Inflammatory macrophage treated with lipopolysaccharide for 1 hour (primary cell): Measurements from ENCODE around the gene SELENOF.
A peak's percentile ranks its signal among the peaks of the same experiment; 100 is the strongest.
"Not testable (repeated sequence)": the region's sequence is repeated elsewhere in the genome, so short reads cannot be mapped to it uniquely, and the experiment has no call there.

ENCODE experiments used
- DNase-seq, 2 donors: peaks; one replicate each; pipeline ENCODE4 v3.0.0-alpha.2; 2020 to 2022

SELENOF gene

DNA sequence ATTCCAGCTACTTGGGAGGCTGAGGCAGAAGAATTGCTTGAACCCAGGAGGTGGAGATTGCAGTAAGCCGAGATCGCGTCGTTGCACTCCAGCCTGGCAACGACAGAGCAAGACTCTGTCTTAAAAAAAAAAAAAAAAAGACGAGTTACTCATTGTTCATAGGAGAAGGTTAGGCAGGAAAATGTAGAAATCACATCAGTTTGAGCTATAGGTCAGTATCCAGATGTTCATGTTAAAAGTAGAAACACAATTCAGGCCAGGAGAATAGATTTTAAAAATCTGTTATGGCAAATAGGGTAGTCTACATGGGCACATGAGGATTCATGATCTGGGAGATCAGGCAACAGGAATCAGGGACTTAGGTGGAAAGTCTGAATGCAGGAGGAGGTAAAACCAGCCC, 57.7 kb downstream of the SELENOF start:
- no peak for DNase-seq

DNA sequence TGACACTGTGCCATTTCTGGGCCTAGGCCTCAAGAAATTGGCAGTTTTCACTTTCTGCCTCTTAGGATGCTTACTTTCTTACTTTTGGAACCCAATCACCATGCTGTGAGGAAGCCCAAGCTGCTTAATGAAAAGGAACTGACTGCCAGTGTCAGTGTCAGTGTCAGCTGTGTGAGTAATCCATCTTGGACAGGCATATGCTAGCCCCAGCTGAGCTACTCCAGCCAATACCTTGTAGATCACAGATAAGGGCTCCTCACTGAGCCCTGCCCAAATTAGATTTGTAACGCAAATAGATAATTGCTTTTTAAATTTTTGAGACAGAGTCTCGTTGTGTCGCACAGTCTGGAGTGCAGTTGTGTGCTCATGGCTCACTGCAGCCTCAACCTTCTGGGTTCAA, 59.6 kb downstream of the SELENOF start:
- DNase-seq, result no peak

DNA sequence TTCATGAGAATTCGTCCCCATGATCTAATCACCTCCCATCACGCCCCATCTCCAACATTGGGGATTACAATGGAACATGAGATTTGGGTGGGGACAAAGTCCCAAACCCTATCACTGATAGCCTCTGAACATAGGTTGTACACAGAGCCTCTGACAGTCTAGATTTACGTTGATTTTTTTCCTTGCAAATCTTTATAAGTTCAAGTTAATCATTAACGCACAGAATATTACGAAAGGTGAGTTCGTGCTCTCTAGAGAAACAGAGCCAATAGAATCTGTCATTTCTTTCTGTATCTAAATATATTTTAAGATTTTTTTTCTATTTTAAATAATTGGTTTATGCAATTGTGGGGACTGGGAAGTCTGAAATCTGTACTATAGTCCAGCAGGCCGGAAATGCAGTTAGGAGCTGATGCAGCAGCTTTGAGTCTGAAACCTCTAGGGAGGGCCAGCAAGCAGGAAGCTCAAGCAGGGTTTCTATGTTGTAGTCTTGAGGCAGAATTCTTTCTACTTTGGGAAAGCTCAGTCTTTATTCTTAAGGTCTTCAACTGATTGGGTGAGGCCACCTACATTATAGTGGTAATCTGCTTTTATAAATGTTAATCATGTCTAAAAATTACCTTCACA, 61.0 kb downstream of the SELENOF start:
- DNase-seq, result no peak

DNA sequence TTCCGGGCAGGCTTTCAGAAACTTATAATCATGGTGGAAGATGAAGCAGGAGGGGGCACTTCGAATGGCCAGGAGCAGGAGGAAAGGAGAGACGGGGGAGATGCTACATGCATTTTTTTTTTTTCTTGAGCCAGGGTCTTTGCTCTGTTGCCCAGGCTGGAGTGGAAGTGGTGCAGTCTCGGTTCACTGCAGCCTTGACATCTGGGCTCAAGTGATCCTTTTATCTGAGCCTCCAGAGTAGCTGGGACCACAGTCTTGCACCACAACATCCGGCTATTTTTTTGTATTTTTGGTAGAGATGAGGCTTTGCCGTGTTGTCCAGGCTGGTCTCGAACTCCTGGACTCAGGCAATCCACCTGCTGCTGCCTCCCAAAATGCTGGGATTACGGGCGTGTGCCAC, 61.6 kb downstream of the SELENOF start:
- DNase-seq, result no peak

GRCh38 chr1:86849756-86850155, 64.2 kb downstream of the SELENOF start:
- DNase-seq, result no peak

DNA sequence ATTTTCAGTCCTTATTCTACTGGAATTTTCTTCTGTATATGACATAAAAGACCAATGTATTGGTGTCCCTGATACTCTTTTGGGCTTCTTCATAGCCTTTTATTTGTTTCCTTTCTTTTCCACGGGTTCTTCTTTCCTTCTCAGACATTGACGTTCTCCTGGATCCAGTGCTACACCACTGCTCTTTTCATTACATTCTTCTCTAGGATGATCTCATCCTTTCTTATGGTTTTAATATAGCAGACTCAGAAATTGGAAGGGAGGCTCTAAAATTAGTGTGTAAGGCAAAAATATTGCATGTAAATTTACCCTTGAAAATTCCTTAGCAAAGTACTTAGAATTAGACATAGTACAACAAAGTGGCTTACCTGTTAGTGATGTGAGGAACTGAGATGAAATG, 65.3 kb downstream of the SELENOF start:
- no peak for DNase-seq

DNA sequence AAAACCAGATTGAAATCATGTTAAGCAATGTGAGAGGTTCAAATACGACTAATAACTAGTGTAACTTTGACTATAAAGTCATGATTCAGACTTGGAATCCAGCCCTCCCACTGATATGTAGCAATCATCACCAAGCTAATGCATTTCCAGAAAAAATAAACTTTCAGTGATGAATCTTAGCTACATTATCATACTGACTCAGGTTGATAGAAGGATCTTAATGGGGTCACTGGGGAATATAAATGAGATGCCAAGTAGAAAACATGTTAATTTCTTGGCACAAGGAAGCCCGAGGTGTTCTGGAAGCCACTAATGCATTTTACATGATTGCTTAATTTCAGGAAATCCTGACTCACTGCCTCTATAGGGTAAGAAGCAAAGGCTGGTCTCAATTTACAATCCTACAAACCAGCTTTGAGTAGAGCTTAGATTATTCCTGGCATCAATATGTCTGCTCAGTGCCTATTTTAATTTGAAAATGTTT, 67.7 kb downstream of the SELENOF start:
- peak; percentile 62 to 72 for DNase-seq

DNA sequence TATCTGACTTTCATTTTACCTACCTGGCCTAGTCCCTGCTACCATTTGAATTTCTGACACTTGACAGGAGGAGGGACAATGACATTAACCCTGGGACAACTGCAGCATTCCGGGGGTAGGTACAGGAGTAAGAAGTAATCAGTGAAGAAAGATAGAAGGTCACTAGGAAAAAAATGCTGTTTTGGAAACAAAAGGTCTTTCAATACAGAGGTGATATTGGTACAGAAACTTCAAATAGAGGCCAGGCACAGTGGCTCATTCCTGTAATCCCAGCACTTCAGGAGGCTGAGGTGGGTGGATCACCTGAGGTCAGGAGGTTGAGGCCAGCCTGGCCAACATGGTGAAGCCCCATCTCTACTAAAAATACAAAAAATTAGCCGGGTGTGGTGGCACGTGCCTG, 68.4 kb downstream of the SELENOF start:
- DNase-seq, result no peak

GRCh38 chr1:86841116-86841515, 72.8 kb downstream of the SELENOF start:
- no peak for DNase-seq

DNA sequence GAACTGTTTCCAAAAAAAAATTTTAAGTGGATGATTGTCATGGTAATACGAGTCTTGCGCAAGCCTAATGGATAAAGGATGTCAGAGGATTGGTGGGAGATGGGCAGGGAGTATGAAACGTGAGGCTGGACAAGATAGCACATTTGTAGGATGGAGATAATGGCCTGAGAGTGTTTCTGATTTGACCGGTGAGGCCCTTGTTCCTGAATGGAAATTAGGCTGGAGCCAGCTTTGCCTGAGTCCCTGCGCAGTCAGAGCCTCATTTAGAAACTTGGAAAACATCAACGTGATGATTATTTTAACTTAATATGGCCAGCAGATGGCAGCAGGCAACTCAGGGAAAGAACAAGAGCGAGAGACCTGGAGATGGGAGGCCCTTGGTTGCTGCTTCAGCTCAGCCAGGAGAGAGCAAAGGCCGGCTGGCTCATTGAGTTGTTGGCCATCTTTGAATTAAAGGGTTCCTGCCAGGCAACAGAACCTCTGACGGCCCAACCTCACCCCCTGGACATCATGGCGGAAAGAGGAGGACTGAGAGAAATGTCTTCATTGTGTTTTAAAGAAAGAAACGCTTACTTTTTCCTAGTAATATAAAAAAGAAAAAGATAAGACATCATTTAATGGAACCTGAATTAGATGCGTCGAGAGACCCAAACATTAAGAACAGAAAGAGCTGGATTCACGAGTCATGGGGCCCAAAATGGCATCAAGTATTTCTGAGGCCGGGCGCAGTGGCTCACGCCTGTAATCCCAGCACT, 80.3 kb downstream of the SELENOF start:
- peak; percentile 81 to 85 for DNase-seq

- no peak for DNase-seq
Measured at GRCh38 chr1:86832433-86832832, 81.5 kb downstream of the SELENOF start.

DNA sequence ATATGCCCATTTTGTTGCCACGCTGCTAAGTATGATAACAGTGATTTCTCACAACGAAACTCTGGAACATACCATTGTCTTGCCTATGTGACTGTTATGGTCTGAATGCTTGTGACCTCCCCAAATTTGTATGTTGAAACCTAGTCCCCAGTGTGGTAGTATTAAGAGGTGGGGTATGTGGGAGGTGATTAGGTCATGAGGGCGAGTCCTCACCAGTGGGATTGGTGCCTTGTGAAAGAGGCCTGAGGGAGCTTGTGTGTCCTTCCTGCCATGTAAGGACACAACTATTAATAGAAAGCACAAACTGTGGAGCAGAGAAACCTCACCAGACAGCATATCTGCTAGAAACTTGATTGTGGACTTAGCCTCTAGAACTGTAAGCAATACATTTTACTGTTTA, 84.6 kb downstream of the SELENOF start:
- peak; percentile 40 to 89 for DNase-seq

- no peak for DNase-seq
Measured at GRCh38 chr1:86828024-86828423, 85.9 kb downstream of the SELENOF start.

- DNase-seq, result no peak
Measured at GRCh38 chr1:86826856-86827255, 87.1 kb downstream of the SELENOF start.

DNA sequence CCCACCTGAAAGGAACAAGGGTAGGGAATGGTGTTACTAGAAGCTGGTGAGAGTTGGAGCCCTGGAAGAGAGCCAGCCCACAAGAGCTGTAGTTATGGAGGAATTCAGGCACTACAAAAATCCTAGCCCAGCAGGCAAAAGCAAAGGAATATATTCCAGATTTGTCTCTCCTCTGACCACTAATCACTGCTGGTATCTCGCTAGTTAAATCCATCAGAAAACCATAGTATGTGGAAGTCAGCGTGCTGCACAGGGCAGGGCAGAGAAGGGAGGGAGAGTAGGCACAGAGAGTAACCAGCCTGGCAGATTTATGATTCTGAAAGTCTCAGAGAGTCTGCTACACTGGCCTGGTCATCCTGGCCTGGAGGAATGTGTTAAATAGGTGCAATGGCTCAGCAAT, 88.6 kb downstream of the SELENOF start:
- DNase-seq, result no peak

DNA sequence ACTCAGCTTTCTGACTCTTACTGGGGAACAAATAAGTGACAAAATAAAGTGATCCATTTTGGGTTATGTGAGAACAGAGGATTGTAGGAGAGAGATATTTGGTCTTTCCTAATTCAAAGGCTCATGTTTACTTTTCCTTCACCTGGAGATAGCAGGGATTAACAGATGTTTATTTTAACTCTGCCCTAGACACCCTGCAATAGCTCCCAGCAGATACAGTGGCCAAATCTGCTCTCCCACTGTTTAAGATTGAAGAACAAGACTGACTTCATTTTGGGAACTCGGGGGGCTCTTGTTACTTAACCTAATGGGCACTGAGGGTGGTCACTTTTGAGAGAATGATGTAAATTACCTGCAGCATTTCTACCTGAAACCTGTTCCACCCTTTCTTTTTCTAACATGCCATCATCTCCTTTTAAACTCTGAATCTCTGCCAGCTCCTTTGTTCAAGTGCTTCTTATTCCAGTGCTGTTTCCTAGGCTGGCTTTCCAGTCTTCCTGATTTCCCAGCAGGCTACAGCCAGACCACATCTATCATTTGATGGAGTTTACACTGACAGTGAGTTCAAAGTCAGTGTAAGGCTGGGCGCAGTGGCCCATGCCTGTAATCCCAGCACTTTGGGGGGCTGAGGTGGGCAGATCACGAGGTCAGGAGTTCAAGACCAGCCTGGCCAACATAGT, 90.0 kb downstream of the SELENOF start:
- DNase-seq, result no peak

GRCh38 chr1:86823386-86823785, 90.5 kb downstream of the SELENOF start:
- DNase-seq, result no peak

- DNase-seq, result peak in 1 of 2 donors; percentile 19
Measured at GRCh38 chr1:86822459-86822858, 91.5 kb downstream of the SELENOF start.

DNA sequence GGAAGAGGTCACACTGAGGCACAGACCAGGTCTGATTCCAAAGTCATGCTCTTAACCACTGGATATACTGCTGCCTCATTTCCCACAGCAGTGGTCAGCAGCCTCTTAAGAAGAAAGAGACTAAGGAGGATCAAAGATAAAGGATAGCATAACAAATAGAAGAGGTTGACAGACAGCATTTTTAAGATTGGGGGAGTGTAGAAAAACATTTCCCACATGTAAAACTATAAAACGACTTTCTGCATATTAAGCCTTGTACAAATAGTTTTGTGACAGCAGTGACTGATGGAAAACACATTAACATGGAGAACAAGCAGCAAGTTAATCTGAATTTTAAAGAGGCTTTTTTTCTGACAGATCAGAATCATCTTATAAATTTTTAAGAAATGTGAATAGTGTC, 92.0 kb downstream of the SELENOF start:
- DNase-seq, result no peak

DNA sequence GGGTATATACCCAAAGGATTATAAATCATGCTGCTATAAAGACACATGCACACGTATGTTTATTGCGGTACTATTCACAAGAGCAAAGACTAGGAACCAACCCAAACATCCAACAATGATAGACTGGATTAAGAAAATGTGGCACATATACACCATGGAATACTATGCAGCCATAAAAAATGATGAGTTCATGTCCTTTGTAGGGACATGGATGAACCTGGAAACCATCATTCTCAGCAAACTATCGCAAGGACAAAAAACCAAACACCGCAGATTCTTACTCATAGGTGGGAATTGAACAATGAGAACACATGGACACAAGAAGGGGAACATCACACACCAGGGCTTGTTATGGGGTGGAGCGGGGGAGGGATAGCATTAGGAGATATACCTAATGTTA, 94.0 kb downstream of the SELENOF start:
- DNase-seq, result not testable (repeated sequence)

GRCh38 chr1:86817246-86817826, 96.6 kb downstream of the SELENOF start:
- DNase-seq, result not testable (repeated sequence)

DNA sequence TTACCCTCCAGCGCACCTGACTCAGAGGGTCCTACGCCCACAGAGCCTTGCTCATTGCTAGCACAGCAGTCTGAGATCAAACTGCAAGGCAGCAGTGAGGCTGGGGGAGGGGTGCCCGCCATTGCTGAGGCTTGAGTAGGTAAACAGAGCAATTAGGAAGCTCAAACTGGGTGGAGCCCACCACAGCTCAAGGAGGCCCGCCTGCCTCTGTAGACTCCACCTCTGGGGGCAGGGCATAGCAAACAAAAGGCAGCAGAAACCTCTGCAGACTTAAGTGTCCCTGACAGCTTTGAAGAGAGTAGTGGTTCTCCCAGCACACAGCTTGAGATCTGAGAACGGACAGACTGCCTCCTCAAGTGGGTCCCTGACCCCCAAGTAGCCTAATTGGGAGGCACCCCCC, 99.8 kb downstream of the SELENOF start:
- DNase-seq, result not testable (repeated sequence)
